NT2/D1 (cell line): ENCODE data around the gene MAOA.

Experiments used
- YY1 ChIP-seq: IDR thresholded peaks from 2 replicates; pipeline ENCODE4 v1.6.1; 2011; ENCODE audit not compliant: insufficient read length, insufficient read depth
- ZNF274 ChIP-seq: IDR thresholded peaks from 2 replicates; pipeline ENCODE4 v1.6.1; 2011; ENCODE audit warnings: mild to moderate bottlenecking, low read depth, low read length

GRCh38 chrX:43631841-43632240 is 24.3 kb upstream of the MAOA start:
- TF ChIP-seq ZNF274 (no peak), YY1 (no peak)
